Esophagus muscularis mucosa (tissue), 4 donors: Measurements from ENCODE around the gene DNAJC9.

Source experiments
- EP300 ChIP-seq: sonication (generic); formaldehyde crosslinking; IDR thresholded peaks from one replicate; pipeline ENCODE4 v1.6.1; 2017; ENCODE audit warnings: antibody characterized with exemption
- POLR2A ChIP-seq: fragments of 450-650 bp; IDR thresholded peaks from one replicate; pipeline ENCODE4 v1.6.1; 2017; ENCODE audit warnings: antibody characterized with exemption, moderate library complexity, mild to moderate bottlenecking, low read depth
- POLR2AphosphoS5 ChIP-seq, 2 donors: sonication (generic); formaldehyde crosslinking; IDR thresholded peaks; one replicate each; pipeline ENCODE4 v1.6.1; 2017; ENCODE audit warnings: antibody characterized with exemption in 2 of 2
- TF ChIP-seq, protein P1 (sequence below), 3 experiments: fragments of 200-600 bp in 2 of 3; fragments of 450-650 bp in 1 of 3; sonication (generic) in 2 of 3; IDR thresholded peaks; one replicate each; pipeline ENCODE4 v1.5.1; 2017 to 2019; ENCODE audit warnings: antibody characterized with exemption in 3 of 3, mild to moderate bottlenecking in 2 of 3, moderate library complexity in 1 of 3

DNA sequence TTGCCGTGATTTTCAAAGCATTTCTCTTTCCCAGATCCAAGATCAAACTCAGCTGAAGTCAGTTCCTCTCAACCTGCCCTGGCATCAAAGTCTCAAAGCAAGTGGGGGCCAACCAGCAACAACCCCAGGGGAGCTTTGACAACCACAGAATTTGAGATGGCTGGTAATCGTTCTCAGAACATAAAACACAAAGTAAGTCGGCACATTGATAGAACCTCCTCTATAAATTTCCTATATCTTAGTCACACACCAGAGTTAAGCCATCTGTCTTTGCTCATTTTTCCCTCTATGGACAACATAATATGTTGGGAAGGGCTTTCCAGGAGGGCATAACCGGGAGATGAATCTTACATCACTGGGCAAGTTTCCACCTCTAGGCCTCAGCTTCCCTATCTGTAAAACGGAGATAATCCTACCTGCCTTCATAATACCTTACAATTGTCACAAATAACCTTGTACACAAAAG is 1.2 kb upstream of the DNAJC9 start:
- TF ChIP-seq, protein P1, sequence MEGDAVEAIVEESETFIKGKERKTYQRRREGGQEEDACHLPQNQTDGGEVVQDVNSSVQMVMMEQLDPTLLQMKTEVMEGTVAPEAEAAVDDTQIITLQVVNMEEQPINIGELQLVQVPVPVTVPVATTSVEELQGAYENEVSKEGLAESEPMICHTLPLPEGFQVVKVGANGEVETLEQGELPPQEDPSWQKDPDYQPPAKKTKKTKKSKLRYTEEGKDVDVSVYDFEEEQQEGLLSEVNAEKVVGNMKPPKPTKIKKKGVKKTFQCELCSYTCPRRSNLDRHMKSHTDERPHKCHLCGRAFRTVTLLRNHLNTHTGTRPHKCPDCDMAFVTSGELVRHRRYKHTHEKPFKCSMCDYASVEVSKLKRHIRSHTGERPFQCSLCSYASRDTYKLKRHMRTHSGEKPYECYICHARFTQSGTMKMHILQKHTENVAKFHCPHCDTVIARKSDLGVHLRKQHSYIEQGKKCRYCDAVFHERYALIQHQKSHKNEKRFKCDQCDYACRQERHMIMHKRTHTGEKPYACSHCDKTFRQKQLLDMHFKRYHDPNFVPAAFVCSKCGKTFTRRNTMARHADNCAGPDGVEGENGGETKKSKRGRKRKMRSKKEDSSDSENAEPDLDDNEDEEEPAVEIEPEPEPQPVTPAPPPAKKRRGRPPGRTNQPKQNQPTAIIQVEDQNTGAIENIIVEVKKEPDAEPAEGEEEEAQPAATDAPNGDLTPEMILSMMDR (IDR thresholded peaks at IDR 0.05) = no peak
- TF ChIP-seq POLR2A (no peak), POLR2AphosphoS5 (IDR thresholded peaks at IDR 0.05) (no peak), EP300 (no peak)
